PC-9 (cell line): Measurements from ENCODE around the gene KCNQ1OT1. TPM values are rescaled to one million over a fixed set of nuclear protein-coding genes. Genes with fewer than 3 reads are reported as not detected.

ENCODE experiments used
- BruUV-seq: library from RNA; stranded (reverse); fragments of 400-500 nt; replicated peaks from 2 replicates; lab custom pipeline; 2021; lab: Mats Ljungman, UMichigan
- CTCF ChIA-PET: fragments of 300-600 bp; sonication (Branson Sonifier 250); formaldehyde crosslinking; loops from one replicate; lab custom pipeline; 2022; ENCODE audit warnings: antibody characterized with exemption; lab: Charles Lee
- POLR2A ChIA-PET: fragments of 300-600 bp; sonication (Branson Sonifier 250); formaldehyde crosslinking; loops from one replicate; lab custom pipeline; 2022; ENCODE audit warnings: antibody characterized with exemption; ENCODE audit not compliant: unreplicated experiment; lab: Charles Lee
- DNase-seq, 2 experiments: peaks; one replicate each; pipeline versions ENCODE4 v3.0.0 to v3.0.0-alpha.2; 2015 to 2022; ENCODE audit warnings: mixed read lengths in 1 of 2
- H2AFZ ChIP-seq: fragments of 200-600 bp; sonication (generic); 2 replicates; pipeline ENCODE4 v1.8.1; 2017; ENCODE audit warnings: antibody characterized with exemption
- H3F3A ChIP-seq: fragments of 200-600 bp; sonication (generic); 2 replicates; pipeline ENCODE4 v1.8.1; 2017; ENCODE audit warnings: antibody characterized with exemption, mild to moderate bottlenecking, low read depth; ENCODE audit not compliant: insufficient read depth
- H3K27ac ChIP-seq: fragments of 200-600 bp; sonication (generic); 2 replicates; pipeline ENCODE4 v1.6.1; 2016; ENCODE audit warnings: mixed run types
- H3K27me3 ChIP-seq: fragments of 200-600 bp; sonication (generic); 2 replicates; pipeline ENCODE4 v1.6.1; 2016; ENCODE audit warnings: low read depth, mixed run types; ENCODE audit not compliant: insufficient read depth
- H3K36me3 ChIP-seq: fragments of 200-600 bp; sonication (generic); 2 replicates; pipeline ENCODE4 v1.6.1; 2016; ENCODE audit warnings: low read depth, mixed run types
- H3K4me1 ChIP-seq: fragments of 200-600 bp; sonication (generic); replicated peaks from 2 replicates; pipeline ENCODE4 v1.6.1; 2016; ENCODE audit warnings: mixed run types; ENCODE audit not compliant: insufficient read depth
- H3K4me2 ChIP-seq: fragments of 200-600 bp; sonication (generic); 2 replicates; pipeline ENCODE4 v1.6.1; 2017; ENCODE audit warnings: mixed run types
- H3K4me3 ChIP-seq: fragments of 200-600 bp; sonication (generic); 2 replicates; pipeline ENCODE4 v1.6.1; 2016; ENCODE audit warnings: mixed run types
- H3K79me2 ChIP-seq: fragments of 200-600 bp; sonication (generic); 2 replicates; pipeline ENCODE4 v1.6.1; 2017; ENCODE audit warnings: low read depth, mixed run types
- H3K9me2 ChIP-seq: fragments of 200-600 bp; sonication (generic); 2 replicates; pipeline ENCODE4 v1.8.1; 2017; ENCODE audit warnings: mild to moderate bottlenecking; ENCODE audit not compliant: insufficient read depth
- H3K9me3 ChIP-seq: fragments of 200-600 bp; sonication (generic); 2 replicates; pipeline ENCODE4 v1.8.1; 2016; ENCODE audit warnings: low read depth; ENCODE audit not compliant: insufficient read depth
- H4K20me1 ChIP-seq: fragments of 200-600 bp; sonication (generic); 2 replicates; pipeline ENCODE4 v1.8.1; 2017; ENCODE audit not compliant: insufficient read depth
- CTCF ChIP-seq: fragments of 200-600 bp; sonication (generic); conservative IDR thresholded peaks from 2 replicates; pipeline ENCODE4 v1.6.1; 2017; ENCODE audit warnings: mixed run types, antibody characterized with exemption, mild to moderate bottlenecking, moderate library complexity
- EZH2 ChIP-seq: fragments of 200-600 bp; sonication (generic); IDR thresholded peaks from 2 replicates; pipeline ENCODE4 v1.8.0; 2017; ENCODE audit warnings: antibody characterized with exemption, low read depth
- intact Hi-C: fragments of 100-400 bp; cut with micrococcal nuclease; formaldehyde crosslinking; loops from one replicate; pipeline ENCODE4 v1.10.0; 2022; ENCODE audit not compliant: unreplicated experiment
- total RNA-seq: library from RNA; stranded (reverse); gene quantifications from 2 replicates; pipeline ENCODE4 v1.2.3, GENCODE V29; 2021

KCNQ1OT1 gene
- total RNA-seq, 1 experiment from 2014 or later: 3.4 TPM

- 0 out of 2 replicates have a peak, but pooled peaks cover 3% of the 10 kb centered on the region for H3K27me3 ChIP-seq
- H3K79me2 ChIP-seq: no peaks in the 10 kb centered on the region
- intact Hi-C loops: no loop called here
- H2AFZ ChIP-seq: no peak overlapping the region
- no TSS peak for BruUV-seq
- DNase-seq: no peak
- H3K4me3 ChIP-seq: no peak overlapping the region
- H3K4me1 ChIP-seq: no peaks in the 10 kb centered on the region
- POLR2A ChIA-PET: no interaction called here
- CTCF ChIA-PET: no interaction called here
- TF ChIP-seq EZH2 (no peak), CTCF (no peak)
- H3K4me2 ChIP-seq: no peak overlapping the region
- no peak overlapping the region for H3K27ac ChIP-seq
- no peaks in the 10 kb centered on the region for H3F3A ChIP-seq
- no peaks in the 10 kb centered on the region for H3K9me3 ChIP-seq
- H3K36me3 ChIP-seq: no peaks in the 10 kb centered on the region
- no peaks in the 10 kb centered on the region for H3K9me2 ChIP-seq
- H4K20me1 ChIP-seq: no peaks in the 10 kb centered on the region
Measured at GRCh38 chr11:2717561-2718325, 17.9 kb upstream of the KCNQ1OT1 start.

GRCh38 chr11:2716376-2717095 lies 16.7 kb upstream of the KCNQ1OT1 start:
- H3K4me2 ChIP-seq: no peak overlapping the region
- H3K9me3 ChIP-seq: no peaks in the 10 kb centered on the region
- BruUV-seq: no TSS peak
- no peaks in the 10 kb centered on the region for H3F3A ChIP-seq
- TF ChIP-seq EZH2 (no peak), CTCF (no peak)
- H4K20me1 ChIP-seq: no peaks in the 10 kb centered on the region
- no peaks in the 10 kb centered on the region for H3K79me2 ChIP-seq
- DNase-seq: no peak
- H3K36me3 ChIP-seq: no peaks in the 10 kb centered on the region
- no peak overlapping the region for H3K27ac ChIP-seq
- peaks cover 7% of the 10 kb centered on the region; the same call in 1 of the 2 replicates for H3K27me3 ChIP-seq
- H2AFZ ChIP-seq: no peak overlapping the region
- H3K9me2 ChIP-seq: no peaks in the 10 kb centered on the region
- CTCF ChIA-PET: no interaction called here
- POLR2A ChIA-PET: no interaction called here
- no peak overlapping the region for H3K4me3 ChIP-seq
- intact Hi-C loops: no loop called here
- H3K4me1 ChIP-seq: no peaks in the 10 kb centered on the region

GRCh38 chr11:2715716-2716350 lies 16.0 kb upstream of the KCNQ1OT1 start:
- Histone ChIP-seq H4K20me1 (no peaks in the 10 kb centered on the region), H3K9me2 (no peaks in the 10 kb centered on the region), H3F3A (no peaks in the 10 kb centered on the region), H3K36me3 (no peaks in the 10 kb centered on the region), H3K27me3 (peaks cover 14% of the 10 kb centered on the region; the same call in 1 of the 2 replicates), H3K79me2 (no peaks in the 10 kb centered on the region), H3K4me3 (no peak overlapping the region), H2AFZ (no peak overlapping the region), H3K4me2 (no peak overlapping the region), H3K9me3 (no peaks in the 10 kb centered on the region), H3K27ac (no peak overlapping the region), H3K4me1 (no peaks in the 10 kb centered on the region)
- ChIA-PET POLR2A (no interaction called here), CTCF (no interaction called here)
- BruUV-seq: no TSS peak
- no peak for TF ChIP-seq EZH2
- TF ChIP-seq CTCF: no peak
- DNase-seq: no peak
- intact Hi-C loops: no loop called here
